ENCODE data around the gene EML2. TPM values are rescaled to one million over a fixed set of nuclear protein-coding genes. Genes with fewer than 3 reads are reported as not detected.
"Not testable (repeated sequence)": the region's sequence is repeated elsewhere in the genome, so short reads cannot be mapped to it uniquely, and the experiment has no call there.

EML2 gene
- total RNA-seq, 3 donors from 2014 or later (not counting 1 experiment from before 2014, with no cell fraction given): 112 to 136 (median 117) TPM

GRCh38 chr19:45629704-45630103 lies 9.5 kb downstream of the EML2 start:
- TF ChIP-seq CTCF (IDR thresholded peaks at IDR 0.05): no peak
- intact Hi-C loops (cut with micrococcal nuclease): no loop called here
- Histone ChIP-seq H3K27ac (ENCODE audit: low read length) (no peak overlapping the region), H3K4me1 (ENCODE audit: control insufficient read depth, insufficient read depth, low read length) (no peaks in the 10 kb centered on the region), H3K27me3 (ENCODE audit: control insufficient read depth, insufficient read depth, low read length) (no peaks in the 10 kb centered on the region), H3K9me3 (ENCODE audit: control insufficient read depth, insufficient read depth, low read length) (no peaks in the 10 kb centered on the region), H3K36me3 (ENCODE audit: control insufficient read depth, insufficient read depth, low read length) (peaks cover 33% of the 10 kb centered on the region), H3K4me3 (ENCODE audit: low read length) (no peak overlapping the region)
- DNase-seq (no peak), ATAC-seq (no peak)
- no peak overlapping the region for H3K4me3 Mint-ChIP-seq
- 88% methylated on average over 3 of the region's 4 CpGs for WGBS (ENCODE audit: insufficient coverage)
- no peaks in the 10 kb centered on the region for H3K4me1 Mint-ChIP-seq
- no peaks in the 10 kb centered on the region for H3K27me3 Mint-ChIP-seq (ENCODE audit: low read depth in 2 of 2)
- H3K9me3 Mint-ChIP-seq: no peaks in the 10 kb centered on the region
- H3K36me3 Mint-ChIP-seq: no peaks in the 10 kb centered on the region
- H3K27ac Mint-ChIP-seq: no peak overlapping the region

- H3K36me3 ChIP-seq (ENCODE audit: control insufficient read depth, insufficient read depth, low read length): peaks cover 39% of the 10 kb centered on the region
- H3K4me1 Mint-ChIP-seq; H3K9me3 ChIP-seq (ENCODE audit: control insufficient read depth, insufficient read depth, low read length); ATAC-seq; H3K36me3 Mint-ChIP-seq; H3K27me3 ChIP-seq (ENCODE audit: control insufficient read depth, insufficient read depth, low read length); H3K27me3 Mint-ChIP-seq (ENCODE audit: low read depth in 2 of 2); H3K4me1 ChIP-seq (ENCODE audit: control insufficient read depth, insufficient read depth, low read length); H3K4me3 ChIP-seq (ENCODE audit: low read length); H3K9me3 Mint-ChIP-seq; DNase-seq; intact Hi-C loops (cut with micrococcal nuclease); H3K27ac ChIP-seq (ENCODE audit: low read length); H3K27ac Mint-ChIP-seq; H3K4me3 Mint-ChIP-seq: not testable (repeated sequence)
- 99% methylated on average over 7 of the region's 7 CpGs for WGBS (ENCODE audit: insufficient coverage)
Observed at GRCh38 chr19:45628219-45628618, 11.0 kb downstream of the EML2 start.

GRCh38 chr19:45623984-45624383 lies 15.2 kb downstream of the EML2 start:
- no peaks in the 10 kb centered on the region for H3K9me3 ChIP-seq (ENCODE audit: control insufficient read depth, insufficient read depth, low read length)
- intact Hi-C loops (cut with micrococcal nuclease): no loop called here
- 97% methylated on average over 1 of the region's 1 CpG for WGBS (ENCODE audit: insufficient coverage)
- no peak overlapping the region for H3K4me3 ChIP-seq (ENCODE audit: low read length)
- H3K4me1 ChIP-seq (ENCODE audit: control insufficient read depth, insufficient read depth, low read length): no peaks in the 10 kb centered on the region
- Mint-ChIP-seq H3K27ac (no peak overlapping the region), H3K4me3 (no peak overlapping the region), H3K9me3 (no peaks in the 10 kb centered on the region), H3K27me3 (ENCODE audit: low read depth in 2 of 2) (no peaks in the 10 kb centered on the region), H3K36me3 (no peaks in the 10 kb centered on the region), H3K4me1 (peaks cover 0 to 4% of the 10 kb centered on the region in 2 donors)
- no peak for DNase-seq
- ATAC-seq: no peak
- H3K27me3 ChIP-seq (ENCODE audit: control insufficient read depth, insufficient read depth, low read length): no peaks in the 10 kb centered on the region
- no peak for TF ChIP-seq CTCF (IDR thresholded peaks at IDR 0.05)
- H3K27ac ChIP-seq (ENCODE audit: low read length): no peak overlapping the region
- H3K36me3 ChIP-seq (ENCODE audit: control insufficient read depth, insufficient read depth, low read length): peaks cover 52% of the 10 kb centered on the region

- no peaks in the 10 kb centered on the region for H3K4me1 ChIP-seq (ENCODE audit: control insufficient read depth, insufficient read depth, low read length)
- no peaks in the 10 kb centered on the region for H3K27me3 ChIP-seq (ENCODE audit: control insufficient read depth, insufficient read depth, low read length)
- ATAC-seq (no peak), DNase-seq (no peak)
- Mint-ChIP-seq H3K4me3 (no peak overlapping the region), H3K27ac (peak overlapping the region in 1 of 2 donors; percentile 29), H3K27me3 (ENCODE audit: low read depth in 2 of 2) (no peaks in the 10 kb centered on the region), H3K36me3 (no peaks in the 10 kb centered on the region), H3K4me1 (peaks cover 0 to 4% of the 10 kb centered on the region in 2 donors), H3K9me3 (no peaks in the 10 kb centered on the region)
- H3K36me3 ChIP-seq (ENCODE audit: control insufficient read depth, insufficient read depth, low read length): peaks cover 55% of the 10 kb centered on the region
- H3K27ac ChIP-seq (ENCODE audit: low read length): no peak overlapping the region
- no peak for TF ChIP-seq CTCF (IDR thresholded peaks at IDR 0.05)
- no peaks in the 10 kb centered on the region for H3K9me3 ChIP-seq (ENCODE audit: control insufficient read depth, insufficient read depth, low read length)
- H3K4me3 ChIP-seq (ENCODE audit: low read length): no peak overlapping the region
- 98% methylated on average over 5 of the region's 6 CpGs for WGBS (ENCODE audit: insufficient coverage)
- intact Hi-C loops (cut with micrococcal nuclease): no loop called here
Observed at GRCh38 chr19:45621976-45622503, 17.2 kb downstream of the EML2 start.

Data from natural killer cell (primary cell).